Measurements from ENCODE around the gene PRKCB. TPM values are rescaled to one million over a fixed set of nuclear protein-coding genes. Genes with fewer than 3 reads are reported as not detected.

Gene PRKCB
- total and polyA plus RNA-seq, 12 donors = 0.30 to 8.8 (median 1.1) TPM

DNA sequence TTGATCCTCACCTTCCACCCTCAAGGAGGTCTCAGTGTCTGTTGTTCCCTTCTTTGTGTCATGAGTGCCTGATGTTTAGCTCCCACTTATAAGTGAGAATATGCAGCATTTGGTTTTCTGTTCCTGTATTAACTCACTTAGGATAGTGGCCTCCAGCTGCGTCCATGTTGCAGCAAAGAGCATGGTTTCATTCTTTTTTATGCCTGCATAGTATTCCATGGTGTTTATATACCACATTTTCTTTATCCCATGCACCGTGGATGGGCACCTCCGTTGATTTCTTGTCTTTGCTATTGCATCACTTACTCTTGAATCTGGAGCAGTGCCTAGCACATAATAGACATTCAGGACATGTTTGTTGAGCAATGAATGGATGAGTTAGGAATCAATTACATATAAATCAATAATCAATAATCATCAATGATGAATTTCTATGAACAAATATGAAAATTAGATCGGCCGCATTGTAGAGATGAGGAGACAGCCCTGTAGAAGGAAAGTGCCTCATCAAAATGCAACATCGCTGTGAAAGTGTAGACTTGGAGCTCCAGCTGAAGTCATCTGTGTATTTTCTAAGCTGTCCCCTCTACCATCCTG, 129.5 kb downstream of the PRKCB start:
- intact Hi-C loops (cut with DNase I) = no loop called here
- DNase-seq (no peak), ATAC-seq (no peak)
- TF ChIP-seq, protein P1, sequence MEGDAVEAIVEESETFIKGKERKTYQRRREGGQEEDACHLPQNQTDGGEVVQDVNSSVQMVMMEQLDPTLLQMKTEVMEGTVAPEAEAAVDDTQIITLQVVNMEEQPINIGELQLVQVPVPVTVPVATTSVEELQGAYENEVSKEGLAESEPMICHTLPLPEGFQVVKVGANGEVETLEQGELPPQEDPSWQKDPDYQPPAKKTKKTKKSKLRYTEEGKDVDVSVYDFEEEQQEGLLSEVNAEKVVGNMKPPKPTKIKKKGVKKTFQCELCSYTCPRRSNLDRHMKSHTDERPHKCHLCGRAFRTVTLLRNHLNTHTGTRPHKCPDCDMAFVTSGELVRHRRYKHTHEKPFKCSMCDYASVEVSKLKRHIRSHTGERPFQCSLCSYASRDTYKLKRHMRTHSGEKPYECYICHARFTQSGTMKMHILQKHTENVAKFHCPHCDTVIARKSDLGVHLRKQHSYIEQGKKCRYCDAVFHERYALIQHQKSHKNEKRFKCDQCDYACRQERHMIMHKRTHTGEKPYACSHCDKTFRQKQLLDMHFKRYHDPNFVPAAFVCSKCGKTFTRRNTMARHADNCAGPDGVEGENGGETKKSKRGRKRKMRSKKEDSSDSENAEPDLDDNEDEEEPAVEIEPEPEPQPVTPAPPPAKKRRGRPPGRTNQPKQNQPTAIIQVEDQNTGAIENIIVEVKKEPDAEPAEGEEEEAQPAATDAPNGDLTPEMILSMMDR (IDR thresholded peaks at IDR 0.05) = no peak
- H3K9me3 ChIP-seq = no peaks in the 10 kb centered on the region
- no peak overlapping the region for H3K4me3 ChIP-seq
- 88 to 91% methylated on average over 6 of the region's 6 CpGs for WGBS, 2 donors
- peaks cover 0 to 24% (median 0%) of the 10 kb centered on the region in 7 donors for H3K27me3 ChIP-seq
- no peak overlapping the region for H3K27ac ChIP-seq
- no peaks in the 10 kb centered on the region for H3K36me3 ChIP-seq
- H3K4me1 ChIP-seq = peaks cover 0 to 7% (median 0%) of the 10 kb centered on the region in 9 donors

DNA sequence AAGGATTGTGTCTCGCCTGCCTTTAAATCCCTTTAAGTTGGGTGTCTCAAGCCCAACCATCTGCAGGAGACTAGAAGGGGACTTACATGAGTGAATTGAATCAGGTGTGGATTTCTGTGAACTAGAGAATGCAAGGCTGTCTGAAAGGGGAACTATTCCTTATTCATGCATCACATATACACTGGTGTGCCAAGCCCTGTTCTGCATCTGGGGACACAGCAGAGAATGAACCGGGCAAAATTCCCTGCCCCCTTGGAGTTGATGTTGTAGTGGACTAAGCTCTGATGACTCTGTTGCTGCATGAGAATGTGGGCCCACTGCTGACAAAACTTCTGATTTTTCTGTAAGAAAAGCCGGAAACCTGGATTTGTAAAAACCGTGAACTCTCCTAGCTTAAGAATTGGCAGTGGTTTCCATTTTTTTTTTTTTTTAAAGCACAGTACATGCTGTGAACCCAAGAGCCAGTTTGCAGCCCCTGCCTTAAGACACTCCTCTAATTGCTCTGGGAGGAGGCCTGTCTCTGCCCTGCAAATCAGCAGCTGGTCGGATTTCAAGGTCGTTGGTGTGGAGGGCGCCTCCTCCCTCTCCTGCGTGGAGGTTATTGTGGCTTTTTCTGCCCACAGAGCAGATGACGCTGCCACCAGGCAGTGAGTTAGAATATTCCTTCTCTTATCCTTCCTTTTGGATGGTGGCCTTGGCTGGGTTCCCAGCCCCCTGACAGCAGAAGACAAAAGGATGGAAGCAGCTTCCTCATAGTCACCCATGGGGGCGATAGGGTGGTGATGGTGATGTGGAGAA, 131.0 kb downstream of the PRKCB start:
- ATAC-seq = no peak
- Histone ChIP-seq H3K27me3 (peaks cover 0 to 28% (median 6%) of the 10 kb centered on the region in 7 donors), H3K4me1 (peaks cover 0 to 4% (median 0%) of the 10 kb centered on the region in 9 donors), H3K4me3 (no peak overlapping the region), H3K9me3 (no peaks in the 10 kb centered on the region), H3K27ac (no peak overlapping the region), H3K36me3 (no peaks in the 10 kb centered on the region)
- no peak for DNase-seq
- TF ChIP-seq, protein P1 (IDR thresholded peaks at IDR 0.05) = no peak
- WGBS, 2 donors = 32 to 37% methylated on average over 10 of the region's 10 CpGs
- intact Hi-C loops (cut with DNase I) = no loop called here

DNA sequence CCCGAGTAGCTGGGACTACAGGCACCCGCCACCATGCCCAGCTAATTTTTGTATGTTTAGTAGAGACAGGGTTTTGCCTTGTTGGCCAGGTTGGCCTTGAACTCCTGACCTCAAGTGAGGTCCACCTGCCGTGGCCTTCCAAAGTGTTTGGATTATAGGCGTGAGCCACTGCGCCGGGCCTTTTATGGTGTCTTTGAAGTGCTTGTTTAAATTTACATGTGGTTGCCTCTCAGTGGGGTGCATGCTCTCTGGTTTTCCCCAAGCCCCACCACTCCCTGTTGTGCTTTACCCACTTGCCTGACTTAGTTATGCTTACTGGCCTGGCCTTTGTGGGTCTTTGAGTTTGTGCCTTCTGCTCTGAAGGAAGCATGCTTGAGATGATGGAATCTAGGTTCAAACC, 132.0 kb downstream of the PRKCB start:
- no peak for DNase-seq
- Histone ChIP-seq H3K9me3 (no peaks in the 10 kb centered on the region), H3K4me3 (no peak overlapping the region), H3K4me1 (peaks cover 0 to 4% (median 0%) of the 10 kb centered on the region in 9 donors), H3K27me3 (peaks cover 0 to 31% (median 6%) of the 10 kb centered on the region in 7 donors), H3K36me3 (no peaks in the 10 kb centered on the region), H3K27ac (no peak overlapping the region)
- WGBS, 2 donors = 87 to 88% methylated on average over 6 of the region's 6 CpGs
- no peak for ATAC-seq
- intact Hi-C loops (cut with DNase I) = no loop called here
- TF ChIP-seq, protein P1 (IDR thresholded peaks at IDR 0.05) = no peak

DNA sequence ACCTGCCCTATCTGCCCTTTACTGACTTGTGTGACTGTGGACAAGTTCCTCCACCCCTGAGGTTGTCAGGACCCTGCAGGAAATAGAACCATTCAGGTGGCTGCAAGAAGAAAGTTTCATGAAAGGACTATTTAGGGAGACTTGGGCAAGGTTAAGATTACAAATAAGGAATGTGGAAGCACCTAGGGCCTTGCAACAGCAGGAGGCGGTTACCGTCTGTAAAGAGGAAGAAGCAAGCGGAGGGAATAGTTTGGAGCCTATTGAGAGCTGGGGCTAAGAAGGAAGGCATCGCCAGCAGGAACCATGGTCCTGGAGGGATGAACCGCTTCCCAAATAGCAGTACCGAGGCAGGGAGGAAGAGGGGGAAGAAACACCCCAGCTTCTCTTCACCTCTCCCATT, 132.4 kb downstream of the PRKCB start:
- intact Hi-C loops (cut with DNase I) = no loop called here
- peaks cover 0 to 4% (median 0%) of the 10 kb centered on the region in 9 donors for H3K4me1 ChIP-seq
- WGBS, 2 donors = 87% methylated on average over 6 of the region's 6 CpGs
- no peaks in the 10 kb centered on the region for H3K36me3 ChIP-seq
- H3K4me3 ChIP-seq = no peak overlapping the region
- H3K27ac ChIP-seq = no peak overlapping the region
- TF ChIP-seq, protein P1 (IDR thresholded peaks at IDR 0.05) = no peak
- no peaks in the 10 kb centered on the region for H3K9me3 ChIP-seq
- H3K27me3 ChIP-seq = peaks cover 0 to 31% (median 6%) of the 10 kb centered on the region in 7 donors
- ATAC-seq (no peak), DNase-seq (no peak)
